Rectal smooth muscle tissue (tissue), 1 donor: ENCODE measurements around the gene EVA1C.
"Not testable (repeated sequence)": the region's sequence is repeated elsewhere in the genome, so short reads cannot be mapped to it uniquely, and the experiment has no call there.

Experiments
- H3K27ac ChIP-seq: one replicate; pipeline ENCODE4 v1.7.0; 2013; ENCODE audit warnings: low read depth, low read length, inconsistent platforms
- H3K27me3 ChIP-seq: one replicate; pipeline ENCODE4 v1.7.0; 2013; ENCODE audit warnings: low read length; ENCODE audit not compliant: control insufficient read depth, insufficient read depth
- H3K36me3 ChIP-seq: one replicate; pipeline ENCODE4 v1.7.0; 2013; ENCODE audit warnings: low read length; ENCODE audit not compliant: control insufficient read depth, insufficient read depth
- H3K4me1 ChIP-seq: one replicate; pipeline ENCODE4 v1.7.0; 2013; ENCODE audit warnings: low read length; ENCODE audit not compliant: control insufficient read depth, insufficient read depth
- H3K4me3 ChIP-seq: one replicate; pipeline ENCODE4 v1.7.0; 2013; ENCODE audit warnings: low read length
- H3K9ac ChIP-seq: one replicate; pipeline ENCODE4 v1.7.0; 2013; ENCODE audit warnings: low read length

Gene EVA1C

GRCh38 chr21:32559006-32559610, 146.6 kb downstream of the EVA1C start:
- Histone ChIP-seq H3K4me3 (no peak overlapping the region), H3K4me1 (no peaks in the 10 kb centered on the region), H3K9ac (no peak overlapping the region), H3K36me3 (no peaks in the 10 kb centered on the region), H3K27ac (no peak overlapping the region), H3K27me3 (no peaks in the 10 kb centered on the region)

- Histone ChIP-seq H3K27ac (no peak overlapping the region), H3K36me3 (no peaks in the 10 kb centered on the region), H3K4me3 (no peak overlapping the region), H3K4me1 (no peaks in the 10 kb centered on the region), H3K9ac (no peak overlapping the region), H3K27me3 (no peaks in the 10 kb centered on the region)
Observed at GRCh38 chr21:32560896-32561295, 148.4 kb downstream of the EVA1C start.

GRCh38 chr21:32561476-32561875, 149.0 kb downstream of the EVA1C start:
- H3K4me1 ChIP-seq, H3K9ac ChIP-seq, H3K27me3 ChIP-seq, H3K4me3 ChIP-seq, H3K27ac ChIP-seq, H3K36me3 ChIP-seq: not testable (repeated sequence)

DNA sequence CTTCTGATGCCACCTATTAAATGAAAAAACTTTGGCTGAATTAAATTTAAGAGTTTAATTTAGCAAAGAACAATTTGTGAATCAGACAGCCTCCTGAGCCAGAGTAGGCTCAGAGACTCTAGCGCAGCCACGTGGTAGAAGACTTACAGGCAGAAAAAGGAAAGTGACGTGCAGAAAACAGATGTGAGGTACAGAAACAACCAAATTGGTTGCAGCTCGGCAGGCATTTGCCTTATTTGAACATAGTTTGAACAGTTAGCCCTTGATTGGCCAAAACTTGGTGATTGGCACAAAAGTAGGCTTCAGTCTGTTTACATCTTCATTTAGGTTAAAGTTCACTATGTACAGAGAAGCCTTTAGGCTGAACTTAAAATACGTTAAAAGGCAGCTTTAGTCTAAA, 149.9 kb downstream of the EVA1C start:
- Histone ChIP-seq H3K4me3 (no peak overlapping the region), H3K9ac (no peak overlapping the region), H3K27me3 (no peaks in the 10 kb centered on the region), H3K27ac (no peak overlapping the region), H3K36me3 (no peaks in the 10 kb centered on the region), H3K4me1 (no peaks in the 10 kb centered on the region)

DNA sequence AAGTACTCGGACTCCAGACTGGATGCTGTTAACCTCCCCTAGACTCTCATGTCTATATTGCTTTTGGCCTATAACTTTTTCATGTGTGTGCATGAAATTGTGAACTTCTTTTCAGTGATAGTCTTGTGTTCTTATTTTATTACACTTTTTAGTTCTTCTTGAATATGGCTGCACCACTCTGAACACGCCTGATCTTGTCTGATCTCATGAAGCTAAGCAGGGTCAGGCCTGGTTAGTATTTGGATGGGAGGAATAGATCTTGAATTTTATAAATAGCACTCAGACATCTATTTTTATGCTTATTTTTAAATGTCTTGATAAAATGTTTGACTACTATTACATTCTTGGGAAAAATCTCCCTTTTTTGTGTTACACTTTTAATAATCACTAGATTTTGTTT, 150.4 kb downstream of the EVA1C start:
- Histone ChIP-seq H3K27me3 (no peaks in the 10 kb centered on the region), H3K4me1 (no peaks in the 10 kb centered on the region), H3K4me3 (no peak overlapping the region), H3K36me3 (no peaks in the 10 kb centered on the region), H3K27ac (no peak overlapping the region), H3K9ac (no peak overlapping the region)
